ENCODE data around the gene CCDC186. TPM values are rescaled to one million over a fixed set of nuclear protein-coding genes. Genes with fewer than 3 reads are reported as not detected.

The CCDC186 gene
- total RNA-seq, 1 experiment from 2014 or later, result 17.1 TPM

DNA sequence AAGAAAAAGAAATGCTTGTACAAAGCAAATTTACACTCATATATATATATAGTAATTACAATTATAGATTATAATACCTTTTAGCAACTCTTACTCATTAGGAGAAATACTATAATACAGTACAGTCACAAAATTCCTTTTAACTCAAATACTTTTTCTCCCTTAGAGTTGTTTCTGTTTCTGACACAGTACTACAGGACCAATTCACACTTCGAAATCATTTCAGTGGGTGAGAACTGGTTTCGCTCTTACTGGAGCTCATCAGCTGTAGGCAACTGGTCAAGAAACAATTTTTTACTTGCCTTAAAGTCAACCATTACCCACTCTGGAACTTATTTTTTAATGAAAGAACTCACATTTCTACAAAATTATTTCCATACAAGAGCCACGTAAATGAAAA, 6.0 kb downstream of the CCDC186 start:
- POLR2A ChIA-PET, result no interaction called here
- H3K9ac ChIP-seq (ENCODE audit: low read length), result no peak overlapping the region
- RAD21 ChIA-PET (ENCODE audit: low non-redundant PET in 1 of 2, low total read pairs in 2 of 2, uncharacterized antibody in 2 of 2, unreplicated experiment in 2 of 2), result no interaction called here
- ATAC-seq (no peak), DNase-seq (ENCODE audit: low read depth, low spot score) (no peak)
- H3K27me3 ChIP-seq (ENCODE audit: insufficient read depth, low read length), result no peaks in the 10 kb centered on the region
- no peaks in the 10 kb centered on the region for H4K20me1 ChIP-seq (ENCODE audit: insufficient read depth)
- H3K36me3 ChIP-seq (ENCODE audit: control insufficient read depth in 1 of 2, insufficient read depth in 2 of 2, low read length in 2 of 2), result no peaks in the 10 kb centered on the region
- no TSS peak for BruUV-seq (replicated peaks)
- H3K9me2 ChIP-seq (ENCODE audit: insufficient read depth), result no peaks in the 10 kb centered on the region
- CTCF ChIA-PET, result no interaction called here
- H3K27ac ChIP-seq (ENCODE audit: low read depth, low read length), result no peak overlapping the region
- peaks cover 6 to 13% of the 10 kb centered on the region in 2 experiments; a peak in 3 of 4 replicates for H3K4me1 ChIP-seq (ENCODE audit: control insufficient read depth in 1 of 2, insufficient read depth in 2 of 2, low read length in 2 of 2)
- H3K9me3 ChIP-seq (ENCODE audit: control insufficient read depth in 1 of 2, insufficient read depth in 1 of 2, low read depth in 1 of 2, low read length in 2 of 2), result peaks cover 3 to 11% of the 10 kb centered on the region in 2 experiments; a peak in 2 of 4 replicates
- H3K79me2 ChIP-seq (ENCODE audit: insufficient read depth, low read length), result peaks cover 43% of the 10 kb centered on the region
- no peak overlapping the region for H3K4me3 ChIP-seq (replicated peaks in 1 of 2; ENCODE audit: low read depth in 1 of 2, low read length in 2 of 2)
- no peak overlapping the region for H3K4me2 ChIP-seq (ENCODE audit: low read length)
- intact Hi-C loops (cut with micrococcal nuclease), result no loop called here
- TF ChIP-seq EGR1 (IDR thresholded peaks at IDR 0.05; ENCODE audit: low read depth) (no peak), POLR2AphosphoS5 (IDR thresholded peaks at IDR 0.05; ENCODE audit: low read depth, low read length) (no peak), POLR2A (IDR thresholded peaks at IDR 0.05; ENCODE audit: borderline replicate concordance, extremely low read depth, insufficient read depth, insufficient read length) (no peak), CEBPB (IDR thresholded peaks at IDR 0.05; ENCODE audit: low read depth) (no peak), SIN3A (IDR thresholded peaks at IDR 0.05; ENCODE audit: low read depth) (no peak), ZFX (IDR thresholded peaks at IDR 0.05) (no peak), FOSL1 (IDR thresholded peaks at IDR 0.05; ENCODE audit: low read depth) (no peak), YY1 (IDR thresholded peaks at IDR 0.05; ENCODE audit: extremely low read depth, insufficient replicate concordance, low read depth, low read length) (no peak), SP1 (IDR thresholded peaks at IDR 0.05; ENCODE audit: low read depth) (no peak), TCF7L2 (IDR thresholded peaks at IDR 0.05; ENCODE audit: borderline replicate concordance, extremely low read depth, insufficient read depth, insufficient read length) (no peak), SRF (IDR thresholded peaks at IDR 0.05; ENCODE audit: low read depth) (no peak)
- TF ChIP-seq, protein P1, sequence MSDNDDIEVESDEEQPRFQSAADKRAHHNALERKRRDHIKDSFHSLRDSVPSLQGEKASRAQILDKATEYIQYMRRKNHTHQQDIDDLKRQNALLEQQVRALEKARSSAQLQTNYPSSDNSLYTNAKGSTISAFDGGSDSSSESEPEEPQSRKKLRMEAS (IDR thresholded peaks at IDR 0.05), result no peak
- TF ChIP-seq, protein P2, sequence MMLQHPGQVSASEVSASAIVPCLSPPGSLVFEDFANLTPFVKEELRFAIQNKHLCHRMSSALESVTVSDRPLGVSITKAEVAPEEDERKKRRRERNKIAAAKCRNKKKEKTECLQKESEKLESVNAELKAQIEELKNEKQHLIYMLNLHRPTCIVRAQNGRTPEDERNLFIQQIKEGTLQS (IDR thresholded peaks at IDR 0.05), result no peak
- TF ChIP-seq, protein P3, sequence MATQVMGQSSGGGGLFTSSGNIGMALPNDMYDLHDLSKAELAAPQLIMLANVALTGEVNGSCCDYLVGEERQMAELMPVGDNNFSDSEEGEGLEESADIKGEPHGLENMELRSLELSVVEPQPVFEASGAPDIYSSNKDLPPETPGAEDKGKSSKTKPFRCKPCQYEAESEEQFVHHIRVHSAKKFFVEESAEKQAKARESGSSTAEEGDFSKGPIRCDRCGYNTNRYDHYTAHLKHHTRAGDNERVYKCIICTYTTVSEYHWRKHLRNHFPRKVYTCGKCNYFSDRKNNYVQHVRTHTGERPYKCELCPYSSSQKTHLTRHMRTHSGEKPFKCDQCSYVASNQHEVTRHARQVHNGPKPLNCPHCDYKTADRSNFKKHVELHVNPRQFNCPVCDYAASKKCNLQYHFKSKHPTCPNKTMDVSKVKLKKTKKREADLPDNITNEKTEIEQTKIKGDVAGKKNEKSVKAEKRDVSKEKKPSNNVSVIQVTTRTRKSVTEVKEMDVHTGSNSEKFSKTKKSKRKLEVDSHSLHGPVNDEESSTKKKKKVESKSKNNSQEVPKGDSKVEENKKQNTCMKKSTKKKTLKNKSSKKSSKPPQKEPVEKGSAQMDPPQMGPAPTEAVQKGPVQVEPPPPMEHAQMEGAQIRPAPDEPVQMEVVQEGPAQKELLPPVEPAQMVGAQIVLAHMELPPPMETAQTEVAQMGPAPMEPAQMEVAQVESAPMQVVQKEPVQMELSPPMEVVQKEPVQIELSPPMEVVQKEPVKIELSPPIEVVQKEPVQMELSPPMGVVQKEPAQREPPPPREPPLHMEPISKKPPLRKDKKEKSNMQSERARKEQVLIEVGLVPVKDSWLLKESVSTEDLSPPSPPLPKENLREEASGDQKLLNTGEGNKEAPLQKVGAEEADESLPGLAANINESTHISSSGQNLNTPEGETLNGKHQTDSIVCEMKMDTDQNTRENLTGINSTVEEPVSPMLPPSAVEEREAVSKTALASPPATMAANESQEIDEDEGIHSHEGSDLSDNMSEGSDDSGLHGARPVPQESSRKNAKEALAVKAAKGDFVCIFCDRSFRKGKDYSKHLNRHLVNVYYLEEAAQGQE (IDR thresholded peaks at IDR 0.05; ENCODE audit: low read depth), result no peak
- H2AFZ ChIP-seq (ENCODE audit: low read depth, low read length, poor library complexity, severe bottlenecking), result no peak overlapping the region
